GM12865 (cell line): ENCODE data around the gene C1QL1.

ENCODE experiments used
- DNase-seq: peaks from one replicate; pipeline ENCODE4 v3.0.0; 2010; ENCODE audit warnings: low read depth
- H3K4me3 ChIP-seq: 2 replicates; pipeline ENCODE4 v1.5.1; 2011; ENCODE audit warnings: mild to moderate bottlenecking, low read depth, low read length, control low read depth
- CTCF ChIP-seq: IDR thresholded peaks from 2 replicates; pipeline ENCODE4 v1.5.1; 2011; ENCODE audit warnings: low read length, control low read depth, low read depth, inconsistent platforms; ENCODE audit not compliant: insufficient read depth; ENCODE audit errors: missing control alignments

Gene C1QL1

DNA sequence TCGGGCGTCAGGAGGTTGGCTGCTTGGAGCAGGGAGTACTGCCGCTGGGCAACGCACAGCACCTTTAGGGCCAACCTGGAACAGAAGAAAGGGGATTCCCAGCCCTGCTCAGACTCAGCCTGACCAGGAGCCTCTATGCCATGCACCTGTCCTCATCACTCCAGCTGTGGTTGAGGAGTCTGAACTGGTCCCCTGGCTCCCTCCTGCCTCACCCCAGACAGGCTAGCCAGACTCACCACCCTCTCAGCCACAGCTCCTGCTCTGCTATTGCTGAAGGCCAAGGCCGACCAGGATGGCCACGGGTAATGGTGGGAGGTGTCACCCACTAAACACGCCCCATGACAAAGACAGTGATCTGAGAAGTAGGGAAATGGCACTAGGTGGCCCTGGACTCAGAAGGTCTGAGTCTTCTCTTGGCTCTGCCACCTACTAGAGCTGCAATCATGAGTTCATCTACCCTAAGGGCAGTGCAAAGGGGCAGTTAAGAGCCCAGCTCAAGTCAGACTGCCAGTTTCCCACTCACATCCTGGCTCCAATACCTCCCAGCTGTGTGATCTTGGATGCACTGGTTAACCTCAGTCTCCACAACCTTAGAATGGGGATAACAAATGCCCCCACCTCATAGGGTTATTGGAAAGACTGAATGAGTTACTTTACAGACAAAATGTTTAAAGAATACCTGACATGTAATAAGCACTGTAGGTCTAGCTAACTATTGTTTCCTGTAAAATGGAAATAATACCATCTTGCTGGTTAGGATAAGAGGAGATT, 39.0 kb downstream of the C1QL1 start:
- TF ChIP-seq CTCF: no peak
- DNase-seq: no peak
- no peak overlapping the region for H3K4me3 ChIP-seq

- no peak for DNase-seq
- H3K4me3 ChIP-seq: no peak overlapping the region
- no peak for TF ChIP-seq CTCF
Measured at GRCh38 chr17:44928136-44928535, 40.0 kb downstream of the C1QL1 start.

DNA sequence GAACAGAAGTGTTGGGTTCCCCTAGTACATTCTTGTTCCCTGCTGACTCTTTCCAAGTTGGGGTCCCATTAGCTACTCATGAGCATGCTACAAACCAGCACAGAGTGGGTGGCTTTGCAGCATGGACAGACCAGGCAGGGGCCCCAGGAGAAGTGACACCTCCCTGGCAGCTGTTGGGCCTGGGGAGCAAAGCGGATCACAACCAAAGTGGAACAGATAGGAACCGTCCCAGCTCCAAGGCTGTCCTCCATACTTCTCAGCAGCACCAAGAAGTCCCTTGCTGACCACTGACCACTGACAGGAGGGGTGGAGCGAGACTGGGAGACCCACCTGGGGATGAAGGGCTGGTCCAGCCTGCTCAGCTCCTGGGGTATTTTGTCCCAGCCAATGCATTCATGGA, 40.4 kb downstream of the C1QL1 start:
- no peak for TF ChIP-seq CTCF
- no peak overlapping the region for H3K4me3 ChIP-seq
- DNase-seq: no peak

DNA sequence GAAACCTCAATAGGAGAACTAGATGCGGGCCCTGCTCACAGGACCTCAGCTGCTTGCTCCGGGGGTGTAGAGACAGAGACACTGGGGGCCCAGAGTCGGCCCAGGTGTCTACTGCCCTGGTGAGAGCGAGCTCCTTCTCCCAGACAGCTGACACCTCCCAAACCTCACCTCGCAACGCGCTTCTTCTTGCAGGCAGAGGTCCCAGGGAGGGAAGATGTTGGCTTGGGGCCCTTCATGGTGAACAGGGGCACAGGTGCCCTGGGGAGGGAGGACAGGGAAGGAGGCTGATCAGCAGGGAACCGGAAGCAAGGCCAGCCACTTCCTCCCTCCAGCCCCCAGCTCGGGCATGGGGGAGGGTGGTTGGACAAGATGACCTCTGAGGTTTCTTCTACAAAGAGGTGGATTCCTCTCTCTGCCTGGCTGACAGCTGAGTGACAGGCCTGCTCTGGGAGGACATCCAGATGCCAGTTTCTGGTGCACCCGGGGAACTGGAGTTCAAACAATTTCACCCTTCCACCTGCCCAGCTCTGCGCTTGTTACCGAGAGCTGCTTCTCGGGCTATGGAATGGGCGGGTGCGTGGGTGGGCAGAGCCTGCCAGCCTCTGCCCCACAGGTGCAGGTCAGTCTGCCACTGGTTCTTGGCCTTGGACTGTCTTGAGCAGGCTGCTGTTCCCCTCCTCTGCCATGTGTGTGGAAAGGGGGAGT, 41.1 kb downstream of the C1QL1 start:
- H3K4me3 ChIP-seq: no peak overlapping the region
- no peak for DNase-seq
- no peak for TF ChIP-seq CTCF

- TF ChIP-seq CTCF: no peak
- DNase-seq: no peak
- no peak overlapping the region for H3K4me3 ChIP-seq
Measured at GRCh38 chr17:44925731-44926697, 42.1 kb downstream of the C1QL1 start.

DNA sequence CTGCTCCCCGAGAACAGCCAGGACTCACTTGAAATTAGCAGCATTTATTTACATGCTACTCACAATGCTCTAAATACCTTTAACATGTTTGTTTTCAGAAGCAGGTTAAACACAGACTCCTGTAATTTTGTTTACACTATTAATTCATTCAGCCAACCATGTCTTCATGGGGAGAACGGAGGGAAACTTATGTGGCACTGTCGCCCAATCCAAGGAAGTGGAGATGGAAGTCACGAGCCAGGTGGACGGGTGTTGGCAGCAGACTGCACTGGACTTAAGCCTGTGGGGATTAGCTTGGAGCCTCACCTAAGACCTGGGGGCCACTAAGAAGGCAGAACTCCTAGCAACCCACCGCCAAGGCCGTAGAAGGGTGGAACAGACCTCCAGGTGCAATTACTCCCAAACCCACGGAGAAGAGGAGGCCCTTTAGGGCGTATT, 44.0 kb downstream of the C1QL1 start:
- TF ChIP-seq CTCF: no peak
- DNase-seq: no peak
- H3K4me3 ChIP-seq: no peak overlapping the region
